GM12878 (cell line): ENCODE results near the gene KIF22.

Source experiments
- CTCF ChIP-seq, 3 experiments: IDR thresholded peaks in 2 of 3; conservative IDR thresholded peaks in 1 of 3; 2 replicates each; pipeline ENCODE4 v1.5.1; 2011; ENCODE audit warnings: low read depth in 3 of 3, low read length in 3 of 3, mild to moderate bottlenecking in 3 of 3, control low read depth in 2 of 3, moderate library complexity in 2 of 3, inconsistent platforms in 1 of 3, mixed read lengths in 1 of 3; ENCODE audit not compliant: control insufficient read depth in 2 of 3, insufficient read depth in 1 of 3; ENCODE audit errors: extremely low read depth in 1 of 3
- EP300 ChIP-seq, 2 experiments: fragments of 150-350 bp in 1 of 2; IDR thresholded peaks; 2 replicates each; pipeline ENCODE4 v1.6.1; 2011 to 2012; ENCODE audit warnings: low read depth in 2 of 2, low read length in 2 of 2, borderline replicate concordance in 1 of 2, improper control_type of control experiment in 1 of 2, inconsistent platforms in 1 of 2; ENCODE audit not compliant: control insufficient read depth in 1 of 2
- SPI1 ChIP-seq: IDR thresholded peaks from 2 replicates; pipeline ENCODE4 v1.6.1; 2011; ENCODE audit warnings: low read depth, mild to moderate bottlenecking, low read length, moderate library complexity, borderline replicate concordance; ENCODE audit not compliant: insufficient read depth
- SUZ12 ChIP-seq: fragments of 200-600 bp; sonication (generic); IDR thresholded peaks from one replicate; pipeline ENCODE4 v1.6.1; 2018; ENCODE audit warnings: antibody characterized with exemption, mild to moderate bottlenecking; ENCODE audit not compliant: unreplicated experiment
- TF ChIP-seq, protein P1 (sequence below): IDR thresholded peaks from 2 replicates; pipeline ENCODE4 v1.6.1; 2012; ENCODE audit warnings: mild to moderate bottlenecking, low read depth, low read length
- TF ChIP-seq, protein P2 (sequence below): fragments of 450-650 bp; IDR thresholded peaks from 2 replicates; pipeline ENCODE4 v1.6.1; 2017; ENCODE audit warnings: antibody characterized with exemption, mild to moderate bottlenecking, moderate library complexity

- TF ChIP-seq CTCF (IDR thresholded peaks at IDR 0.05 in 2 of 3, conservative IDR thresholded peaks at IDR 0.05 in 1 of 3; ENCODE audit: control insufficient read depth in 2 of 3, extremely low read depth in 1 of 3, insufficient read depth in 1 of 3, low read depth in 3 of 3, low read length in 3 of 3): no peak
- TF ChIP-seq, protein P1, sequence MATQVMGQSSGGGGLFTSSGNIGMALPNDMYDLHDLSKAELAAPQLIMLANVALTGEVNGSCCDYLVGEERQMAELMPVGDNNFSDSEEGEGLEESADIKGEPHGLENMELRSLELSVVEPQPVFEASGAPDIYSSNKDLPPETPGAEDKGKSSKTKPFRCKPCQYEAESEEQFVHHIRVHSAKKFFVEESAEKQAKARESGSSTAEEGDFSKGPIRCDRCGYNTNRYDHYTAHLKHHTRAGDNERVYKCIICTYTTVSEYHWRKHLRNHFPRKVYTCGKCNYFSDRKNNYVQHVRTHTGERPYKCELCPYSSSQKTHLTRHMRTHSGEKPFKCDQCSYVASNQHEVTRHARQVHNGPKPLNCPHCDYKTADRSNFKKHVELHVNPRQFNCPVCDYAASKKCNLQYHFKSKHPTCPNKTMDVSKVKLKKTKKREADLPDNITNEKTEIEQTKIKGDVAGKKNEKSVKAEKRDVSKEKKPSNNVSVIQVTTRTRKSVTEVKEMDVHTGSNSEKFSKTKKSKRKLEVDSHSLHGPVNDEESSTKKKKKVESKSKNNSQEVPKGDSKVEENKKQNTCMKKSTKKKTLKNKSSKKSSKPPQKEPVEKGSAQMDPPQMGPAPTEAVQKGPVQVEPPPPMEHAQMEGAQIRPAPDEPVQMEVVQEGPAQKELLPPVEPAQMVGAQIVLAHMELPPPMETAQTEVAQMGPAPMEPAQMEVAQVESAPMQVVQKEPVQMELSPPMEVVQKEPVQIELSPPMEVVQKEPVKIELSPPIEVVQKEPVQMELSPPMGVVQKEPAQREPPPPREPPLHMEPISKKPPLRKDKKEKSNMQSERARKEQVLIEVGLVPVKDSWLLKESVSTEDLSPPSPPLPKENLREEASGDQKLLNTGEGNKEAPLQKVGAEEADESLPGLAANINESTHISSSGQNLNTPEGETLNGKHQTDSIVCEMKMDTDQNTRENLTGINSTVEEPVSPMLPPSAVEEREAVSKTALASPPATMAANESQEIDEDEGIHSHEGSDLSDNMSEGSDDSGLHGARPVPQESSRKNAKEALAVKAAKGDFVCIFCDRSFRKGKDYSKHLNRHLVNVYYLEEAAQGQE: no peak
- no peak for TF ChIP-seq EP300 (IDR thresholded peaks at IDR 0.05; ENCODE audit: borderline replicate concordance in 1 of 2, control insufficient read depth in 1 of 2, low read depth in 2 of 2, low read length in 2 of 2)
- TF ChIP-seq SUZ12: no peak
- TF ChIP-seq, protein P2, sequence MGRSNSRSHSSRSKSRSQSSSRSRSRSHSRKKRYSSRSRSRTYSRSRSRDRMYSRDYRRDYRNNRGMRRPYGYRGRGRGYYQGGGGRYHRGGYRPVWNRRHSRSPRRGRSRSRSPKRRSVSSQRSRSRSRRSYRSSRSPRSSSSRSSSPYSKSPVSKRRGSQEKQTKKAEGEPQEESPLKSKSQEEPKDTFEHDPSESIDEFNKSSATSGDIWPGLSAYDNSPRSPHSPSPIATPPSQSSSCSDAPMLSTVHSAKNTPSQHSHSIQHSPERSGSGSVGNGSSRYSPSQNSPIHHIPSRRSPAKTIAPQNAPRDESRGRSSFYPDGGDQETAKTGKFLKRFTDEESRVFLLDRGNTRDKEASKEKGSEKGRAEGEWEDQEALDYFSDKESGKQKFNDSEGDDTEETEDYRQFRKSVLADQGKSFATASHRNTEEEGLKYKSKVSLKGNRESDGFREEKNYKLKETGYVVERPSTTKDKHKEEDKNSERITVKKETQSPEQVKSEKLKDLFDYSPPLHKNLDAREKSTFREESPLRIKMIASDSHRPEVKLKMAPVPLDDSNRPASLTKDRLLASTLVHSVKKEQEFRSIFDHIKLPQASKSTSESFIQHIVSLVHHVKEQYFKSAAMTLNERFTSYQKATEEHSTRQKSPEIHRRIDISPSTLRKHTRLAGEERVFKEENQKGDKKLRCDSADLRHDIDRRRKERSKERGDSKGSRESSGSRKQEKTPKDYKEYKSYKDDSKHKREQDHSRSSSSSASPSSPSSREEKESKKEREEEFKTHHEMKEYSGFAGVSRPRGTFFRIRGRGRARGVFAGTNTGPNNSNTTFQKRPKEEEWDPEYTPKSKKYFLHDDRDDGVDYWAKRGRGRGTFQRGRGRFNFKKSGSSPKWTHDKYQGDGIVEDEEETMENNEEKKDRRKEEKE: no peak
- TF ChIP-seq SPI1: no peak
Observed at GRCh38 chr16:29770250-29770929, 20.2 kb upstream of the KIF22 start.
